ENCODE data around the gene HLA-DMB.
"Not testable (repeated sequence)": the region's sequence is repeated elsewhere in the genome, so short reads cannot be mapped to it uniquely, and the experiment has no call there.

Gene HLA-DMB

GRCh38 chr6:32949113-32949512 lies 8.3 kb upstream of the HLA-DMB start:
- no peak for DNase-seq

GRCh38 chr6:32947552-32948465 lies 7.0 kb upstream of the HLA-DMB start:
- no peak for DNase-seq

GRCh38 chr6:32946893-32947292 lies 6.1 kb upstream of the HLA-DMB start:
- DNase-seq, result no peak

GRCh38 chr6:32945953-32946352 lies 5.1 kb upstream of the HLA-DMB start:
- no peak for DNase-seq

GRCh38 chr6:32945108-32945760 lies 4.4 kb upstream of the HLA-DMB start:
- no peak for DNase-seq

- DNase-seq, result no peak
Observed at GRCh38 chr6:32943864-32944649, 3.2 kb upstream of the HLA-DMB start.

GRCh38 chr6:32942555-32943123 lies 1.8 kb upstream of the HLA-DMB start:
- not testable (repeated sequence) for DNase-seq

- no peak for DNase-seq
Observed at GRCh38 chr6:32941214-32941768, 463 bp upstream of the HLA-DMB start.

GRCh38 chr6:32938494-32938893 lies 2.3 kb downstream of the HLA-DMB start:
- no peak for DNase-seq

- DNase-seq, result no peak
Observed at GRCh38 chr6:32937230-32937633, 3.6 kb downstream of the HLA-DMB start.

GRCh38 chr6:32936239-32937152 lies 4.3 kb downstream of the HLA-DMB start:
- DNase-seq, result no peak

- no peak for DNase-seq
Observed at GRCh38 chr6:32935551-32936238, 5.1 kb downstream of the HLA-DMB start.

- peak; percentile 30 for DNase-seq
Observed at GRCh38 chr6:32933661-32934085, 7.2 kb downstream of the HLA-DMB start.

GRCh38 chr6:32932132-32932868 lies 8.5 kb downstream of the HLA-DMB start:
- no peak for DNase-seq

- DNase-seq, result no peak
Observed at GRCh38 chr6:32931211-32931610, 9.6 kb downstream of the HLA-DMB start.

- no peak for DNase-seq
Observed at GRCh38 chr6:32922083-32922482, 18.7 kb downstream of the HLA-DMB start.

GRCh38 chr6:32920715-32921114 lies 20.1 kb downstream of the HLA-DMB start:
- DNase-seq, result no peak

- DNase-seq, result peak; percentile 82
Observed at GRCh38 chr6:32912951-32913350, 27.9 kb downstream of the HLA-DMB start.

- no peak for DNase-seq
Observed at GRCh38 chr6:32908897-32909296, 31.9 kb downstream of the HLA-DMB start.

GRCh38 chr6:32906539-32906938 lies 34.3 kb downstream of the HLA-DMB start:
- DNase-seq, result no peak

All from NCI-H2171 (cell line).